ENCODE results near the gene AP4M1. TPM values are rescaled to one million over a fixed set of nuclear protein-coding genes. Genes with fewer than 3 reads are reported as not detected.

The AP4M1 gene
- total and polyA plus RNA-seq, 9 of the 15 experiments (the other 6 are each of a cell fraction or from before 2014, with no cell fraction given): 1.3 to 30.9 (median 14.1) TPM

DNA sequence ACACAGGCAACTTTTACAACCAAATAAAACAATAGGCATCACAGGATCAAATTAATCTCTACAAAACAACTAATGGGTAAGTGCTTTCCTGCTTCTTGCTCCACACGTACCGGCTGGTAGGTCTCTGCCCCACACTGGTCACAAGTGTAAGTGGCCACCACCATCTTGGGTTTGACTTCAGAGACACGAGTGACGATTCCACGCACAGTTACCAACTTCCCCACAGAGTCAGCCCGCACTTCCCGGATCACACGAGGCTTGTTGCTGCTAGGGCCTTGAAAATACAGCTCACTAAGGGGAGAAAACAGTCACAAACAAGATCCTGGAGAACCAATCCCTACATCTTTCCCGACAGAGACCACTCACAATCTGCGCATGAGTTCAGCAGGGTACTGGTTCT lies 2.5 kb upstream of the AP4M1 start (continued):
- TF ChIP-seq GTF3C2 (IDR thresholded peaks at IDR 0.05; ENCODE audit: borderline replicate concordance, extremely low read depth, insufficient read length) (no peak), DACH1 (IDR thresholded peaks at IDR 0.05; ENCODE audit: partially characterized antibody) (no peak), NUFIP1 (IDR thresholded peaks at IDR 0.05; ENCODE audit: partially characterized antibody) (no peak), ZFP36 (IDR thresholded peaks at IDR 0.05; ENCODE audit: low read depth, low read length, partially characterized antibody) (no peak), POLR2AphosphoS5 (IDR thresholded peaks at IDR 0.05; ENCODE audit: control insufficient read depth, insufficient read depth, low read depth, low read length) (peak; percentile 14; the same call in 1 of the 2 replicates), ZNF583 (CRISPR knock-in tag; IDR thresholded peaks at IDR 0.05) (no peak), PCBP1 (IDR thresholded peaks at IDR 0.05; ENCODE audit: low read depth, low read length, poor library complexity, severe bottlenecking) (no peak), ZNF23 (CRISPR knock-in tag; IDR thresholded peaks at IDR 0.05) (no peak)

DNA sequence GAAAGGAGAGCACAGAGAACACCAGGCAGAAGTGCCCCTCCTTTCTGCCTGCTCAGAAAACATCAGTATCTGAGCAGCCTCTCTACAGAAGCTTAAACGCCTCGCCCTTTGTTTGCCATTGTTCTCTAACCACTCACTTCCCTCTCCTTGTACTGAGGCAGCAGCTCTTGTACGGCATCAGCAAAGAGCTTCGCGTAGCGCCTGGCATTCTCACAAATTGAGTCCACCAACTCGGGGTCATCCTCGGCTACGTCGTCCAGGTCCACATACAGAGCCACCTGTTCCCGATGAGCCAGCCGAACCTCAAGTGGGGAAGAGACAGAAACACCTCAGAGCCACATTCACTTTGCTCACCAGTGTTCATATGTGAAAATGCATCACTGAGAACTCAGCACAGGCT lies 2.0 kb upstream of the AP4M1 start:
- no TSS peak for BruUV-seq (replicated peaks)
- peaks cover 38% of the 10 kb centered on the region for H4K20me1 ChIP-seq (replicated peaks; ENCODE audit: control insufficient read depth, insufficient read depth, low read length)
- H3K9me1 ChIP-seq (ENCODE audit: control insufficient read depth, insufficient read depth, low read length): peaks cover 3% of the 10 kb centered on the region
- H3K4me3 ChIP-seq: peak overlapping the region; percentile 98
- H2AFZ ChIP-seq (ENCODE audit: low read depth, low read length): no peak overlapping the region
- intact Hi-C loops (cut with micrococcal nuclease): no loop called here
- CTCF ChIA-PET (ENCODE audit: low intra/inter-chr PET ratio): no interaction called here
- H3K4me2 ChIP-seq (ENCODE audit: insufficient read depth, low read length): peak overlapping the region; percentile 92
- H3K9ac ChIP-seq (ENCODE audit: insufficient read depth in 1 of 2, low read depth in 2 of 2, low read length in 2 of 2): peak overlapping the region; percentile 74 to 99
- H3K9me3 ChIP-seq (replicated peaks; ENCODE audit: control insufficient read depth, insufficient read depth, low read depth, low read length): no peaks in the 10 kb centered on the region
- H3K36me3 ChIP-seq (ENCODE audit: control insufficient read depth, insufficient read depth, low read length): peaks cover 73% of the 10 kb centered on the region
- H3K4me1 ChIP-seq (replicated peaks in 1 of 2; ENCODE audit: control insufficient read depth in 2 of 2, insufficient read depth in 2 of 2, low read length in 2 of 2): peaks cover 9 to 41% of the 10 kb centered on the region in 2 experiments; a peak in 4 of 5 replicates
- POLR2A ChIA-PET: interaction anchor here (0.6 to 4.6 kb wide), 5 partner anchors 9 to 86 kb away, joined by 4 to 115 read pairs (median 4); partner anchors contain the start of genes COPS6 and MBLAC1
- peak overlapping the region; percentile 100; the same call in 2 of the 3 replicates for H3K27ac ChIP-seq (ENCODE audit: extremely low read depth, low read depth, low read length)
- no peaks in the 10 kb centered on the region for H3K27me3 ChIP-seq (ENCODE audit: control insufficient read depth in 2 of 2, insufficient read depth in 2 of 2, low read length in 2 of 2)
- peak; percentile 59; the same call in 1 of the 2 replicates for TF ChIP-seq RBFOX2 (IDR thresholded peaks at IDR 0.05; ENCODE audit: low read depth, low read length)
- TF ChIP-seq ZNF695 (CRISPR knock-in tag; IDR thresholded peaks at IDR 0.05): no peak
- H3K79me2 ChIP-seq (ENCODE audit: control insufficient read depth, insufficient read depth, low read length): peaks cover 60% of the 10 kb centered on the region
- in situ Hi-C loops (cut with MboI): no loop called here
- ATAC-seq (no peak), FAIRE-seq (no peak), DNase-seq (ENCODE audit: extremely low read depth in 1 of 4, low spot score in 3 of 4) (no peak)
- WGBS (ENCODE audit: insufficient coverage, low coverage, missing lambda C conversion rate): 94% methylated on average over 12 of the region's 12 CpGs

Data from K562 (cell line).